HepG2 (cell line): Measurements from ENCODE around the gene SLC7A4. TPM values are rescaled to one million over a fixed set of nuclear protein-coding genes. Genes with fewer than 3 reads are reported as not detected.
A peak's percentile ranks its signal among the peaks of the same experiment; 100 is the strongest.

Source experiments
- ATAC-seq: fragments of 200-7000 bp; cut with Tn5 transposase; 3 replicates; pipeline ENCODE4 v1.9.1; 2020; ENCODE audit warnings: mild to moderate bottlenecking, moderate library complexity
- BruUV-seq: library from RNA; stranded (reverse); fragments of 400-500 nt; replicated peaks from 2 replicates; lab custom pipeline; 2021; lab: Mats Ljungman, UMichigan
- CTCF ChIA-PET: fragments of 300-600 bp; formaldehyde crosslinking; extraction: SDS; loops from one replicate; lab custom pipeline; 2021; ENCODE audit warnings: low total read pairs, inconsistent platforms, low intra/inter-chr PET ratio; lab: Yijun Ruan, JAX
- POLR2A ChIA-PET: fragments of 350-600 bp; sonication (Branson Sonifier 250); formaldehyde crosslinking; loops from one replicate; lab custom pipeline; 2020; ENCODE audit warnings: antibody characterized with exemption, inconsistent platforms; lab: Yijun Ruan, JAX
- DNase-seq: peaks from one replicate; pipeline ENCODE4 v3.0.0-alpha.2; 2015; ENCODE audit warnings: low spot score
- FAIRE-seq: peaks from 3 replicates; lab custom pipeline; 2011; peaks lifted over from hg19 to GRCh38; lab: Jason Lieb, UNC
- H2AFZ ChIP-seq: one replicate; pipeline ENCODE4 v1.6.1; 2011; ENCODE audit warnings: low read length, inconsistent platforms
- H3K27ac ChIP-seq: fragments of 300-600 bp; 3 replicates; pipeline ENCODE4 v1.8.0; 2011; ENCODE audit warnings: mixed run types, mild to moderate bottlenecking, mixed read lengths, low read length, inconsistent platforms; ENCODE audit not compliant: insufficient read depth; ENCODE audit errors: extremely low read length
- H3K27me3 ChIP-seq, 2 experiments: fragments of 200-600 bp in 1 of 2; 2 replicates in 1 of 2; 3 replicates in 1 of 2; pipeline versions ENCODE4 v1.6.0 to v1.8.0; 2011; ENCODE audit warnings: low read length in 2 of 2, mild to moderate bottlenecking in 2 of 2, moderate library complexity in 2 of 2, inconsistent platforms in 1 of 2; ENCODE audit not compliant: insufficient read depth in 2 of 2, control insufficient read depth in 1 of 2
- H3K36me3 ChIP-seq, 2 experiments: fragments of 200-600 bp in 1 of 2; replicated peaks in 1 of 2; 2 replicates in 1 of 2; 3 replicates in 1 of 2; pipeline versions ENCODE4 v1.5.1 to v1.8.0; 2011; ENCODE audit warnings: low read length in 2 of 2, inconsistent platforms in 1 of 2; ENCODE audit not compliant: insufficient read depth in 2 of 2, control insufficient read depth in 1 of 2
- H3K4me1 ChIP-seq: 2 replicates; pipeline ENCODE4 v1.5.1; 2012; ENCODE audit warnings: low read length, inconsistent platforms; ENCODE audit not compliant: insufficient read depth
- H3K4me2 ChIP-seq: 2 replicates; pipeline ENCODE4 v1.6.0; 2011; ENCODE audit warnings: low read depth, low read length, inconsistent platforms
- H3K4me3 ChIP-seq, 3 experiments: fragments of 200-600 bp in 1 of 3; sonication (generic), shearing (Covaris generic) in 1 of 3; replicated peaks in 1 of 3; 2 replicates each; pipeline ENCODE4 v1.5.1; 2011 to 2016; ENCODE audit warnings: low read length in 3 of 3, inconsistent platforms in 2 of 3, low read depth in 2 of 3, mild to moderate bottlenecking in 2 of 3, control low read depth in 1 of 3, mixed read lengths in 1 of 3; ENCODE audit not compliant: insufficient read depth in 1 of 3
- H3K79me2 ChIP-seq: one replicate; pipeline ENCODE4 v1.6.1; 2011; ENCODE audit warnings: low read length, inconsistent platforms; ENCODE audit not compliant: insufficient read depth
- H3K9ac ChIP-seq: 2 replicates; pipeline ENCODE4 v1.6.0; 2011; ENCODE audit warnings: mild to moderate bottlenecking, low read depth, low read length, inconsistent platforms; ENCODE audit not compliant: insufficient read depth
- H3K9me3 ChIP-seq: 2 replicates; pipeline ENCODE4 v1.5.1; 2012; ENCODE audit warnings: mild to moderate bottlenecking, low read length
- H4K20me1 ChIP-seq: 2 replicates; pipeline ENCODE4 v1.6.0; 2011; ENCODE audit warnings: inconsistent platforms, mild to moderate bottlenecking, low read length, moderate library complexity; ENCODE audit not compliant: insufficient read depth
- HOXA3 ChIP-seq: sonication (generic); formaldehyde crosslinking; IDR thresholded peaks from 2 replicates; pipeline ENCODE4 v1.5.0; 2020; ENCODE audit warnings: missing genetic modification reagents
- IKZF1 ChIP-seq: fragments of 450-650 bp; IDR thresholded peaks from 2 replicates; pipeline ENCODE4 v1.7.1; 2016
- NFKBIZ ChIP-seq: IDR thresholded peaks from 2 replicates; pipeline ENCODE4 v1.6.1; 2018; ENCODE audit warnings: missing genetic modification reagents, missing compliant biosample characterization
- NKX3-1 ChIP-seq: sonication (generic); formaldehyde crosslinking; IDR thresholded peaks from 2 replicates; pipeline ENCODE4 v1.5.0; 2020; ENCODE audit warnings: missing genetic modification reagents
- SETDB1 ChIP-seq: sonication (generic); formaldehyde crosslinking; IDR thresholded peaks from 2 replicates; pipeline ENCODE4 v1.5.1; 2020; ENCODE audit warnings: missing genetic modification reagents, mild to moderate bottlenecking, borderline replicate concordance
- SP1 ChIP-seq, 2 experiments: fragments of 450-650 bp in 1 of 2; sonication (generic) in 1 of 2; formaldehyde crosslinking in 1 of 2; IDR thresholded peaks; 2 replicates each; pipeline versions ENCODE4 v1.4.0 to v1.6.1; 2016 to 2020; ENCODE audit warnings: missing genetic modification reagents in 1 of 2
- ZC3H13 ChIP-seq: sonication (generic); formaldehyde crosslinking; IDR thresholded peaks from 2 replicates; pipeline ENCODE4 v1.8.1; 2023; ENCODE audit warnings: mild to moderate bottlenecking, missing genetic modification reagents, moderate library complexity
- ZNF552 ChIP-seq: sonication (generic); formaldehyde crosslinking; IDR thresholded peaks from 2 replicates; pipeline ENCODE4 v1.9.0; 2022; ENCODE audit warnings: missing genetic modification reagents, mild to moderate bottlenecking, borderline replicate concordance
- WGBS: methylation state at CpG from one replicate; pipeline ENCODE4 v1.1.6; 2017; ENCODE audit warnings: low lambda C conversion rate; 5-methylcytosine and 5-hydroxymethylcytosine counted together
- in situ Hi-C: cut with HindIII; loops from 2 replicates; pipeline ENCODE4 v1.10.0; 2017; ENCODE audit warnings: low pct_unique_long_range_greater_than_20kb; ENCODE audit not compliant: extremely low pct_ligation_motif_present
- intact Hi-C: fragments of 100-400 bp; cut with micrococcal nuclease; formaldehyde crosslinking; loops from one replicate; pipeline ENCODE4 v1.10.0; 2022; ENCODE audit not compliant: unreplicated experiment
- polyA plus RNA-seq, 8 experiments: library from polyadenylated mRNA; depleted of rRNA in 3 of 8; stranded (reverse) in 7 of 8; unstranded in 1 of 8; fragments of >200 nt; fragmentation: Illumina TruSeq in 4 of 8; extraction: Trizol in 4 of 8; gene quantifications; 2 replicates each; pipeline versions ENCODE4 v1.2.1 to v1.2.3, GENCODE V29; 2011 to 2016; ENCODE audit warnings: low read depth in 4 of 8, missing spikeins in 1 of 8, mixed read lengths in 1 of 8; ENCODE audit not compliant: insufficient read depth in 1 of 8
- total RNA-seq, 5 experiments: library from RNA; depleted of rRNA; stranded (reverse); fragments of >200 nt; fragmentation: Illumina TruSeq; extraction: Trizol; gene quantifications; 2 replicates each; pipeline ENCODE4 v1.2.3, GENCODE V29; 2016; ENCODE audit warnings: low read depth in 1 of 5
- TF ChIP-seq, protein P1 (sequence below): sonication (generic); formaldehyde crosslinking; IDR thresholded peaks from 2 replicates; pipeline ENCODE4 v1.8.1; 2023; ENCODE audit warnings: mild to moderate bottlenecking, missing genetic modification reagents
- TF ChIP-seq, protein P2 (sequence below): IDR thresholded peaks from 2 replicates; pipeline ENCODE4 v1.6.1; 2016; ENCODE audit warnings: low read depth, borderline replicate concordance
- TF ChIP-seq, protein P3 (sequence below): sonication (generic); formaldehyde crosslinking; IDR thresholded peaks from 2 replicates; pipeline ENCODE4; 2020; ENCODE audit warnings: missing genetic modification reagents, mild to moderate bottlenecking, borderline replicate concordance

The SLC7A4 gene
- total and polyA plus RNA-seq, 2 of the 13 experiments (the other 11 are each of a cell fraction or from before 2014, with no cell fraction given): not detected

DNA sequence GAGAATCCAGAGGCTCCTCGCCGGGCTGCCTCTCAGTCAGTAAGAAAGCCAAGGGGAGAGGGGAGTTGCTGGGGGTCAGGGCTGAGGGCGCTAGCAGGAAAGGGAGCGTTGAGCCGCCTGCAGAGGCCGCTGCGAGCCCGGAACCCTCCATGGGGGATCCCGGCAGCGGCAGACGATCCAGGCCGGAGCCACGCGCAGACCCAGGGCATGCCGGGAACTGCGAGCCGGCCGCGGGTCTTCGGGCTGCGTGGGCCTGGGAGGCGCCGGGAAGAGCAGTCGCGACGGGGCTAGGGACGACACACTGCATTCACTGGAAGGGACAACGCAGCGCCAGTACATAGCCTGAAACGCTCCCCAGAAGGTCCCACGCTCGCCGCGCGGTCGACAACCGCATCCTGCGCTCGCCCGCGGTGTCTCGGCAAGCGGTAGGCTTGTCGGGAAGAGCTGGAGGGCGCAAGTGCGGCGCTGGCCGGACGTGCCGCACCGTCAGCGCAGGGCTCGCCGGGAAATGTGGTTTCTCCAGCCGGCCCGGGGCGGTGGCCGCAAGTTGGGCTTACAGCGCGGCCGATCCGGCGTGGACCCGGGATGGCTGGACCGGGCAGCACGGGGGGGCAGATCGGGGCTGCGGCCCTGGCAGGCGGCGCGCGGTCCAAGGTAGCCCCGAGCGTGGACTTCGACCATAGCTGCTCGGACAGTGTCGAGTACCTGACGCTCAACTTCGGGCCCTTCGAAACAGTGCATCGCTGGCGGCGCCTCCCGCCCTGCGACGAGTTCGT lies 50.4 kb downstream of the SLC7A4 start, which contains the start of gene LZTR1 (continued):
- TF ChIP-seq, protein P1, sequence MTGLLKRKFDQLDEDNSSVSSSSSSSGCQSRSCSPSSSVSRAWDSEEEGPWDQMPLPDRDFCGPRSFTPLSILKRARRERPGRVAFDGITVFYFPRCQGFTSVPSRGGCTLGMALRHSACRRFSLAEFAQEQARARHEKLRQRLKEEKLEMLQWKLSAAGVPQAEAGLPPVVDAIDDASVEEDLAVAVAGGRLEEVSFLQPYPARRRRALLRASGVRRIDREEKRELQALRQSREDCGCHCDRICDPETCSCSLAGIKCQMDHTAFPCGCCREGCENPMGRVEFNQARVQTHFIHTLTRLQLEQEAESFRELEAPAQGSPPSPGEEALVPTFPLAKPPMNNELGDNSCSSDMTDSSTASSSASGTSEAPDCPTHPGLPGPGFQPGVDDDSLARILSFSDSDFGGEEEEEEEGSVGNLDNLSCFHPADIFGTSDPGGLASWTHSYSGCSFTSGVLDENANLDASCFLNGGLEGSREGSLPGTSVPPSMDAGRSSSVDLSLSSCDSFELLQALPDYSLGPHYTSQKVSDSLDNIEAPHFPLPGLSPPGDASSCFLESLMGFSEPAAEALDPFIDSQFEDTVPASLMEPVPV (CRISPR knock-in tag): peak; percentile 97
- TF ChIP-seq ZC3H13 (CRISPR knock-in tag) (peak; percentile 77), ZNF552 (CRISPR knock-in tag) (0 out of 2 replicates have a peak, but pooled peaks have one; percentile 46), NKX3-1 (CRISPR knock-in tag) (peak; percentile 75), SETDB1 (CRISPR knock-in tag) (no peak)
- TF ChIP-seq, protein P2, sequence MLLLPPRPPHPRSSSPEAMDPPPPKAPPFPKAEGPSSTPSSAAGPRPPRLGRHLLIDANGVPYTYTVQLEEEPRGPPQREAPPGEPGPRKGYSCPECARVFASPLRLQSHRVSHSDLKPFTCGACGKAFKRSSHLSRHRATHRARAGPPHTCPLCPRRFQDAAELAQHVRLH (CRISPR knock-in tag): peak; percentile 57; the same call in 1 of the 2 replicates

DNA sequence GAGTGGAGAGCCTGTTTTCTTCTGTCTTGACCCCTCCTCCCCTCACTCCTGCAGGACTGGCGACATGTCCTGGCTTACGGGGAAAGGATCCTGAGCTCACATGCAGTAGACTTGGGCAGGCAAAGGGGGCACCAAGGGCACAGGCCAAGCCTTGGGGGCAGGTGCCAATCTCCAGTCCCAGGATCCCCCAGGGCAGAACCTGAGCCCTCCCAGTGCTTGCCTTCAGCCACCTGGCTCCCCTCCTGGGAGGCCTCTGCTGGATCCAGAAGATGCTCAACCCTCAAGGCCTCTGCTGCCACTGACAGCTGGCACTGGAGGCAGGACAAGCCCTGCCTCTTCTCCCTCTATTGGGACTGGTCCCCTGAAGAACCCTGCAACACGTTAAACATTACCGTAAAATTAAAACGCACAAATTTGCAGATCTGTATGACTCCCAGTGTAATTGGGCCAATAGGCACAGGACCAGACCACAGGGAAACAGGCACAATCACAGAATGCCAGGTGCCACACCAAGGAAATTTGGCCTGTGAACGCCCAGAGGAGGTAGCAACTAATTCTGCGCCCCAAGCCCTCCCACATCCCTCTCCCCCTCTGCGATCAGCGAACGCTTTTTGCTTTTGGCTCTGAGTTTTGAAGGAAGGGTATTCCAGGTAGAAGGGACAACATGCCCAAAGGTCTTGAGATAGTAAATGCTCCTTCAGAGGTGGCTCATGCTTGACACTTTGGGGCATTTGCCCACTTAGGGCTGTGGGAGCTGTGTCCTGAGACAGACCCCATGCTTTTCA lies 51.2 kb downstream of the SLC7A4 start:
- ATAC-seq (no peak), DNase-seq (no peak), FAIRE-seq (no peak)
- intact Hi-C loops: loop anchor here (1.0 kb wide), 1 partner anchor 14 kb away; the partner anchor contains the start of gene AIFM3
- Histone ChIP-seq H3K4me2 (peak overlapping the region; percentile 97), H3K4me1 (peaks cover 39% of the 10 kb centered on the region), H3K4me3 (peak overlapping the region; percentile 67 to 98 (median 83); a peak in 5 of 6 replicates), H3K27ac (peak overlapping the region; percentile 80), H3K27me3 (no peaks in the 10 kb centered on the region; a peak in 1 of 5 replicates), H3K79me2 (peaks cover 11% of the 10 kb centered on the region), H3K9ac (peak overlapping the region; percentile 79), H2AFZ (no peak overlapping the region), H4K20me1 (no peaks in the 10 kb centered on the region), H3K36me3 (peaks cover 0 to 6% of the 10 kb centered on the region in 2 experiments; a peak in 3 of 5 replicates), H3K9me3 (0 out of 2 replicates have a peak, but pooled peaks cover 4% of the 10 kb centered on the region)
- 61% methylated on average over 7 of the region's 10 CpGs for WGBS
- in situ Hi-C loops: no loop called here
- CTCF ChIA-PET: interaction anchor here (1.7 kb wide), 1 partner anchor 19 kb away, joined by 7 read pairs; no protein-coding TSS in a partner anchor
- no TSS peak for BruUV-seq
- POLR2A ChIA-PET: interaction anchor here (0.6 to 4.3 kb wide), 14 partner anchors 9 to 204 kb away, joined by 3 to 45 read pairs (median 5); partner anchors contain the start of genes CRKL and THAP7
- TF ChIP-seq, protein P2 (CRISPR knock-in tag): no peak
- TF ChIP-seq, protein P3, sequence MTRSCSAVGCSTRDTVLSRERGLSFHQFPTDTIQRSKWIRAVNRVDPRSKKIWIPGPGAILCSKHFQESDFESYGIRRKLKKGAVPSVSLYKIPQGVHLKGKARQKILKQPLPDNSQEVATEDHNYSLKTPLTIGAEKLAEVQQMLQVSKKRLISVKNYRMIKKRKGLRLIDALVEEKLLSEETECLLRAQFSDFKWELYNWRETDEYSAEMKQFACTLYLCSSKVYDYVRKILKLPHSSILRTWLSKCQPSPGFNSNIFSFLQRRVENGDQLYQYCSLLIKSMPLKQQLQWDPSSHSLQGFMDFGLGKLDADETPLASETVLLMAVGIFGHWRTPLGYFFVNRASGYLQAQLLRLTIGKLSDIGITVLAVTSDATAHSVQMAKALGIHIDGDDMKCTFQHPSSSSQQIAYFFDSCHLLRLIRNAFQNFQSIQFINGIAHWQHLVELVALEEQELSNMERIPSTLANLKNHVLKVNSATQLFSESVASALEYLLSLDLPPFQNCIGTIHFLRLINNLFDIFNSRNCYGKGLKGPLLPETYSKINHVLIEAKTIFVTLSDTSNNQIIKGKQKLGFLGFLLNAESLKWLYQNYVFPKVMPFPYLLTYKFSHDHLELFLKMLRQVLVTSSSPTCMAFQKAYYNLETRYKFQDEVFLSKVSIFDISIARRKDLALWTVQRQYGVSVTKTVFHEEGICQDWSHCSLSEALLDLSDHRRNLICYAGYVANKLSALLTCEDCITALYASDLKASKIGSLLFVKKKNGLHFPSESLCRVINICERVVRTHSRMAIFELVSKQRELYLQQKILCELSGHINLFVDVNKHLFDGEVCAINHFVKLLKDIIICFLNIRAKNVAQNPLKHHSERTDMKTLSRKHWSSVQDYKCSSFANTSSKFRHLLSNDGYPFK (CRISPR knock-in tag): no peak
- no peak for TF ChIP-seq NFKBIZ (CRISPR knock-in tag)
- TF ChIP-seq SP1 (IDR thresholded peaks at IDR 0.05): no peak
- TF ChIP-seq SP1 (CRISPR knock-in tag; IDR thresholded peaks at IDR 0.05): no peak
- no peak for TF ChIP-seq HOXA3 (CRISPR knock-in tag)
- TF ChIP-seq IKZF1: no peak
